ENCODE results near the gene ADRM1.

The ADRM1 gene

GRCh38 chr20:62291251-62292066 lies 11.3 kb upstream of the ADRM1 start:
- TF ChIP-seq, protein P1, sequence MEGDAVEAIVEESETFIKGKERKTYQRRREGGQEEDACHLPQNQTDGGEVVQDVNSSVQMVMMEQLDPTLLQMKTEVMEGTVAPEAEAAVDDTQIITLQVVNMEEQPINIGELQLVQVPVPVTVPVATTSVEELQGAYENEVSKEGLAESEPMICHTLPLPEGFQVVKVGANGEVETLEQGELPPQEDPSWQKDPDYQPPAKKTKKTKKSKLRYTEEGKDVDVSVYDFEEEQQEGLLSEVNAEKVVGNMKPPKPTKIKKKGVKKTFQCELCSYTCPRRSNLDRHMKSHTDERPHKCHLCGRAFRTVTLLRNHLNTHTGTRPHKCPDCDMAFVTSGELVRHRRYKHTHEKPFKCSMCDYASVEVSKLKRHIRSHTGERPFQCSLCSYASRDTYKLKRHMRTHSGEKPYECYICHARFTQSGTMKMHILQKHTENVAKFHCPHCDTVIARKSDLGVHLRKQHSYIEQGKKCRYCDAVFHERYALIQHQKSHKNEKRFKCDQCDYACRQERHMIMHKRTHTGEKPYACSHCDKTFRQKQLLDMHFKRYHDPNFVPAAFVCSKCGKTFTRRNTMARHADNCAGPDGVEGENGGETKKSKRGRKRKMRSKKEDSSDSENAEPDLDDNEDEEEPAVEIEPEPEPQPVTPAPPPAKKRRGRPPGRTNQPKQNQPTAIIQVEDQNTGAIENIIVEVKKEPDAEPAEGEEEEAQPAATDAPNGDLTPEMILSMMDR (conservative IDR thresholded peaks at IDR 0.05; ENCODE audit: low read depth, low read length): no peak
- DNase-seq (ENCODE audit: low read depth): no peak
- H3K4me3 ChIP-seq (ENCODE audit: low read length): no peak overlapping the region

GRCh38 chr20:62292108-62292507 lies 10.7 kb upstream of the ADRM1 start:
- TF ChIP-seq, protein P1 (conservative IDR thresholded peaks at IDR 0.05; ENCODE audit: low read depth, low read length): no peak
- H3K4me3 ChIP-seq (ENCODE audit: low read length): no peak overlapping the region
- DNase-seq (ENCODE audit: low read depth): no peak

DNA sequence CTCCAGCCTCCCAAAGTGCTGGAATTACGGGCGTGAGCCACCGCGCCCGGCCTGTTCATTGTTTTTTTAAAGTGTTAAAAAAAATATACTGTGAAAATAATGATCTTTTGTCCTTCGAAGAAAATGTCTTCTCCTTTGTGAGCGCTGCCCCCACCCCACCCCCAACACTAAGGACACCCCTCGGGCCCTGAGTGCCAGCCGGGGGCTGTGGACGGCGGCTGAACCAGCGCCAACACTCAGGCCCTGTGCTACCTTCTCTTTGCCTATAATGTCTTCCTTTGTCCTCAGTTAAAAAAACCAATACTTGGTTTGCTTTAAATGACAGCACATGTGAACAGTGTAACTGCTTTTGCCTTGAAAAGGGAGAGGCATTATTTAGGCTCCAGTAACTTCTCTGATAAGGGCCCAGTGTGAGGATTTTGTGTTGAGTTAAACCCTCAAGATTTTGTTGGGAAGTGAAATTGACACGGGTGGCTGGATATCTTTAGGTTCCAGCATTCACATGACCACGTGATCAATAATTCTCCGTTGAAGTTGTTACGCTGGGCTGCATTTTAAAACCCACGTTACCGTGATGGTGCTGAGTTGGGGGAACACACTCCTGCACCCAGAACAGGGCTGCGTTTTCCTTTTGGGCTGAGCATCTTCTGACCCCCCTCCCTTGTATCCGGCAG lies 9.5 kb upstream of the ADRM1 start:
- DNase-seq (ENCODE audit: low read depth): no peak
- TF ChIP-seq, protein P1 (conservative IDR thresholded peaks at IDR 0.05; ENCODE audit: low read depth, low read length): no peak
- H3K4me3 ChIP-seq (ENCODE audit: low read length): no peak overlapping the region

GRCh38 chr20:62293946-62294345 lies 8.9 kb upstream of the ADRM1 start:
- no peak overlapping the region for H3K4me3 ChIP-seq (ENCODE audit: low read length)
- no peak for DNase-seq (ENCODE audit: low read depth)
- TF ChIP-seq, protein P1 (conservative IDR thresholded peaks at IDR 0.05; ENCODE audit: low read depth, low read length): no peak

- DNase-seq (ENCODE audit: low read depth): no peak
Observed at GRCh38 chr20:62294516-62294915, 8.3 kb upstream of the ADRM1 start.

DNA sequence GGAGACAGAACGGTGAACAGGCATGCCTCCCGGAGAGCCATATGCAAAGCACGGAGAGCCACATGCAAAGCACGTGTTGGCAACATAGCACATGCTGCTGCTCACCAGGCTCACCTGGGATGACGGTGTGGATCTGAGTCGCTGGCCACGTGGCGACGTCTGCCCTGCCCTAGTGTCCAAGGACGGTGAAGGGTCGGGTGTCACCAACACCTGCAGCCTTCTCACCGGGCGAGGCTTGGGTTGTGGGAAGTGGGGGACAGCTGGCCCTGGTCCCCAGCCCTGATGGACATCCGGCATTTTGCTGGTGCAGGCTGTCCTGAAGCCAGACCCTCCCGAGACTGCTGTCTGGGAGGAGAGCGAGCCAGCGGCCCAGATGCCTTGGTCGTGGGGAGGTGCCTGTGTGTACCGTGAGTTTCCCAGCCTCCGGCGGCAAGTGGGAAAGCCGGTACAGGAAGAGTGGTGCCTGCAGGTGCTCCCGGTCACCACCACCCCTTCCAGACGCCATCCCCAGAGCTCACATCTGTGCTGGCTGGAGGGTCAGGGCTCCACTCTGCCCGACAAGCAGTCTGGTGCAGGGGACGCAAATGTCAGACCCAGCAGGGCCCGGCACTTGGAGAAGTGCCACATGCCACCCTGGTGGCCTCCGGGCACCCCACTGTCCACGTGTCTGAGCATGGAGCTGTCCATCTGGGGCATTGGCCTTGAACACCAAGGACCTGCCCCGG lies 5.9 kb upstream of the ADRM1 start:
- TF ChIP-seq, protein P1 (conservative IDR thresholded peaks at IDR 0.05; ENCODE audit: low read depth, low read length): no peak
- DNase-seq (ENCODE audit: low read depth): no peak
- H3K4me3 ChIP-seq (ENCODE audit: low read length): no peak overlapping the region

More at GRCh38 chr20:62294516-62294915, 8.3 kb upstream of the ADRM1 start:
- TF ChIP-seq, protein P1 (conservative IDR thresholded peaks at IDR 0.05; ENCODE audit: low read depth, low read length): no peak
- H3K4me3 ChIP-seq (ENCODE audit: low read length): no peak overlapping the region
